KMS-11 (cell line): ENCODE results near the gene CHMP6.

Experiments
- H2AFZ ChIP-seq: fragments of 200-600 bp; sonication (generic); 2 replicates; pipeline ENCODE4 v1.6.1; 2016; ENCODE audit warnings: antibody characterized with exemption, mixed run types, low read depth
- H3K27ac ChIP-seq: fragments of 200-600 bp; sonication (generic); 2 replicates; pipeline ENCODE4 v1.6.1; 2016; ENCODE audit warnings: mild to moderate bottlenecking, mixed run types
- H3K27me3 ChIP-seq: fragments of 200-600 bp; sonication (generic); 2 replicates; pipeline ENCODE4 v1.6.1; 2017; ENCODE audit warnings: mild to moderate bottlenecking, low read depth, mixed run types, moderate library complexity; ENCODE audit not compliant: insufficient read depth
- H3K36me3 ChIP-seq: fragments of 200-600 bp; sonication (generic); 2 replicates; pipeline ENCODE4 v1.6.1; 2017; ENCODE audit warnings: mild to moderate bottlenecking, mixed run types; ENCODE audit not compliant: insufficient read depth
- H3K4me1 ChIP-seq: fragments of 200-600 bp; sonication (generic); 2 replicates; pipeline ENCODE4 v1.6.1; 2016; ENCODE audit warnings: mild to moderate bottlenecking, low read depth, mixed run types; ENCODE audit not compliant: poor library complexity, severe bottlenecking
- H3K4me2 ChIP-seq: fragments of 200-600 bp; sonication (generic); 2 replicates; pipeline ENCODE4 v1.7.0; 2016; ENCODE audit warnings: mild to moderate bottlenecking, mixed run types
- H3K4me3 ChIP-seq: fragments of 200-600 bp; sonication (generic); IDR thresholded peaks from 2 replicates; pipeline ENCODE4 v1.6.1; 2017; ENCODE audit warnings: low read depth, low read length, mixed read lengths; ENCODE audit not compliant: insufficient read depth
- H3K79me2 ChIP-seq: fragments of 200-600 bp; sonication (generic); 2 replicates; pipeline ENCODE4 v1.6.1; 2016; ENCODE audit warnings: low read depth, mixed run types; ENCODE audit not compliant: insufficient read depth
- H3K9ac ChIP-seq: fragments of 200-600 bp; sonication (generic); 2 replicates; pipeline ENCODE4 v1.6.1; 2016; ENCODE audit warnings: mild to moderate bottlenecking, mixed run types
- H4K20me1 ChIP-seq: fragments of 200-600 bp; sonication (generic); 2 replicates; pipeline ENCODE4 v1.6.1; 2016; ENCODE audit warnings: mild to moderate bottlenecking, mixed run types; ENCODE audit not compliant: insufficient read depth
- TF ChIP-seq, protein P1 (sequence below): fragments of 200-600 bp; sonication (generic); conservative IDR thresholded peaks from 2 replicates; pipeline ENCODE4 v1.6.1; 2017; ENCODE audit warnings: low read depth, mild to moderate bottlenecking, antibody characterized with exemption, low read length, moderate library complexity, mixed read lengths

CHMP6 gene

DNA sequence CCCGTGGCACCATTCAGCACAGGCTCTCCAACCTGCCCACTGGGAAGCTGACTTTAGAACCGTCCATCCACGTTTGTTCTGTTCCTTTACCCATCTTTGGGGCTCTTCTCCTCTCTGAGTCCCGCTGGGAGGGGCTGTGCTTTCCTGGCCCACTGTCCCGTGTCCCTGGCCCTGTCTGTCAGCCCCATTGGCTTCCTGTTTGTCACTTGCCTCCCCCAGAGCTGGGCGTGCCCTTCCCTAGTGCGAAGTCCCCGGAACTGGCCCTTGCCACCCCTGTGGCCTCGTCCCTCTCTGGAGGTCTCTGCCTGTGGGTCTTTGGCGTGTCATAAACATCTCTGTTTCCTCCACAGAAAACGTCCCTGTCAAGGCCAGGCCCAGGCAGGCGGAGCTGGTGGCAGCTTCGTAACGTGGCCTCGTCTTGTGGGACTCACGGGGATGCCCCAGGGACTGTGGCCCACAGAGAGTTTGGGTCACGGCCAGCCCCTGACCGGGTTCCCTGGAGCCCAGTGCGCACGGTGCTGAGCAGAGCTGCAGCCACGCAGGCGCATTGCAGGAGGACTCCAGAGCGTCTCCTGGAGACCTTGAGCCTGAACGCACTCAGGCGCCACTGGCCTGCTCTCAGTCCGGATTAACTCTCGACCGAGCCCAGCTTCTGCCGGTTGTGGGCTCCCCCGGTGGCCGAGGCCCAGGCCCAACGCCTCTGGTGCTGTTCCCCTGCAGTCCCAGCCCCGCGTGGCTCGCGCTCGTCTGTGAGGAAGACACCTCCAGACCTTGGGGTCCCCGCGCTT lies 7.3 kb downstream of the CHMP6 start:
- H2AFZ ChIP-seq: no peak overlapping the region
- H3K27me3 ChIP-seq: no peaks in the 10 kb centered on the region
- H3K9ac ChIP-seq: no peak overlapping the region
- TF ChIP-seq, protein P1, sequence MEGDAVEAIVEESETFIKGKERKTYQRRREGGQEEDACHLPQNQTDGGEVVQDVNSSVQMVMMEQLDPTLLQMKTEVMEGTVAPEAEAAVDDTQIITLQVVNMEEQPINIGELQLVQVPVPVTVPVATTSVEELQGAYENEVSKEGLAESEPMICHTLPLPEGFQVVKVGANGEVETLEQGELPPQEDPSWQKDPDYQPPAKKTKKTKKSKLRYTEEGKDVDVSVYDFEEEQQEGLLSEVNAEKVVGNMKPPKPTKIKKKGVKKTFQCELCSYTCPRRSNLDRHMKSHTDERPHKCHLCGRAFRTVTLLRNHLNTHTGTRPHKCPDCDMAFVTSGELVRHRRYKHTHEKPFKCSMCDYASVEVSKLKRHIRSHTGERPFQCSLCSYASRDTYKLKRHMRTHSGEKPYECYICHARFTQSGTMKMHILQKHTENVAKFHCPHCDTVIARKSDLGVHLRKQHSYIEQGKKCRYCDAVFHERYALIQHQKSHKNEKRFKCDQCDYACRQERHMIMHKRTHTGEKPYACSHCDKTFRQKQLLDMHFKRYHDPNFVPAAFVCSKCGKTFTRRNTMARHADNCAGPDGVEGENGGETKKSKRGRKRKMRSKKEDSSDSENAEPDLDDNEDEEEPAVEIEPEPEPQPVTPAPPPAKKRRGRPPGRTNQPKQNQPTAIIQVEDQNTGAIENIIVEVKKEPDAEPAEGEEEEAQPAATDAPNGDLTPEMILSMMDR: no peak
- H3K4me1 ChIP-seq: peaks cover 10% of the 10 kb centered on the region
- no peaks in the 10 kb centered on the region; the same call in 1 of the 2 replicates for H3K36me3 ChIP-seq
- no peaks in the 10 kb centered on the region for H3K79me2 ChIP-seq
- no peak overlapping the region for H3K4me3 ChIP-seq
- H3K27ac ChIP-seq: no peak overlapping the region
- no peaks in the 10 kb centered on the region for H4K20me1 ChIP-seq
- H3K4me2 ChIP-seq: no peak overlapping the region

DNA sequence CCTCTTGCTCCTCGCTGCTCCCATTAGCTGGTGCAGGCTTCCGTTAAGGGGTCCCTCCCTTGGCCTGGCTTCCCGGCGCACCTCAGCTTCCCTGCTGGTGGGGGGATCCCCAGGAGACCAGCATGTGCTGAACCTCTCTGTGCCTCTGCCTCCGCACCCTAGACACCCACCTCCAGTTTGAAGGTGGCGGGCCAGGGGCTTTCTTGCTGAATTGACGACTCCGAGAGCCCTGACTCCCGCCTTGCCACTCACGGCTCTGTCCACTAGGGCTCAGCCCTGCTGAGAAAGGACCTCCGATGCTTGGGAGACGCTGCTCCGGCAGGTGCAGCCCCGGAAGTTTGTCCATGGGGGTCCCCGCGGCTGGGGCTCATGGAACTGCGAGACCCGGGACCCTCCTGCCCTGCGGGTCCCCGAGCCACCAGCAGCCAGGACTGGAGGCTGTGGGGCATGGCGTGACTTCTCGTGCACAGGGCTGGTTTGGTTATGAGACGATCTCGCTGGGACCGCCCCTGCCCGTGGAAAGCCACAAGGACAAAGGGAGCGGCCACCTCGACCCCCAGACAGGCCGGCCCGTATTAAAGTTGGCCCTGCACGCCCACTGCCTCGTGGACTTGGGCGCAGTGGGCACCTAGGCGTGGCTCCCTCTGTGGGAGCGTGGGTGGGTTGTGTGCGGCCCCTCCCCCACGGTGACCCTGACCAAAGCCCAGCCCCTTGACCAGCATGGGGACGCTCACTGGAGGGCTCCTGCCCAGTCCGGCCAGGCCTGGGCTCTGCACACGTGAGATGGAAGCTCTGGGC lies 8.1 kb downstream of the CHMP6 start:
- H2AFZ ChIP-seq: no peak overlapping the region
- H3K79me2 ChIP-seq: no peaks in the 10 kb centered on the region
- no peak overlapping the region for H3K9ac ChIP-seq
- no peaks in the 10 kb centered on the region for H4K20me1 ChIP-seq
- no peak overlapping the region for H3K4me2 ChIP-seq
- no peak overlapping the region for H3K27ac ChIP-seq
- no peaks in the 10 kb centered on the region; the same call in 1 of the 2 replicates for H3K36me3 ChIP-seq
- TF ChIP-seq, protein P1: no peak
- no peaks in the 10 kb centered on the region for H3K27me3 ChIP-seq
- H3K4me3 ChIP-seq: no peak overlapping the region
- H3K4me1 ChIP-seq: peaks cover 10% of the 10 kb centered on the region

DNA sequence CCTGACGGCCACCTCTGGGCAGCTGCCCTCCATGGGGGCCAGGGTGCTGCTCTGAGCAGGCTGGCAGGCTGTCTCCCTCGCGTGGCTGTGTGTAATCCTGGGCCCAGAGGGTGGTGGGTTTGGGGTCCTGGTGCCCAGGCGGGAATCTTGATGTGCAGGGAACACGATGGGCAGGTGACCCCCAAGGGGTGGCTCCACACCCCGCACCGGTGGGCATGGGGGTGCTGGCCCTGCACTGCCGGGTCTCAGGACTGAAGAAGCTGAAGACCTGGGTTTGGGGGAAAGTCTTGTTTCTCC lies 8.6 kb downstream of the CHMP6 start:
- no peak overlapping the region for H3K4me2 ChIP-seq
- H3K27me3 ChIP-seq: no peaks in the 10 kb centered on the region
- no peak overlapping the region for H2AFZ ChIP-seq
- H3K79me2 ChIP-seq: no peaks in the 10 kb centered on the region
- no peak overlapping the region for H3K27ac ChIP-seq
- H3K4me3 ChIP-seq: no peak overlapping the region
- H3K4me1 ChIP-seq: peaks cover 10% of the 10 kb centered on the region
- H4K20me1 ChIP-seq: no peaks in the 10 kb centered on the region
- TF ChIP-seq, protein P1: no peak
- no peak overlapping the region for H3K9ac ChIP-seq
- no peaks in the 10 kb centered on the region; the same call in 1 of the 2 replicates for H3K36me3 ChIP-seq

DNA sequence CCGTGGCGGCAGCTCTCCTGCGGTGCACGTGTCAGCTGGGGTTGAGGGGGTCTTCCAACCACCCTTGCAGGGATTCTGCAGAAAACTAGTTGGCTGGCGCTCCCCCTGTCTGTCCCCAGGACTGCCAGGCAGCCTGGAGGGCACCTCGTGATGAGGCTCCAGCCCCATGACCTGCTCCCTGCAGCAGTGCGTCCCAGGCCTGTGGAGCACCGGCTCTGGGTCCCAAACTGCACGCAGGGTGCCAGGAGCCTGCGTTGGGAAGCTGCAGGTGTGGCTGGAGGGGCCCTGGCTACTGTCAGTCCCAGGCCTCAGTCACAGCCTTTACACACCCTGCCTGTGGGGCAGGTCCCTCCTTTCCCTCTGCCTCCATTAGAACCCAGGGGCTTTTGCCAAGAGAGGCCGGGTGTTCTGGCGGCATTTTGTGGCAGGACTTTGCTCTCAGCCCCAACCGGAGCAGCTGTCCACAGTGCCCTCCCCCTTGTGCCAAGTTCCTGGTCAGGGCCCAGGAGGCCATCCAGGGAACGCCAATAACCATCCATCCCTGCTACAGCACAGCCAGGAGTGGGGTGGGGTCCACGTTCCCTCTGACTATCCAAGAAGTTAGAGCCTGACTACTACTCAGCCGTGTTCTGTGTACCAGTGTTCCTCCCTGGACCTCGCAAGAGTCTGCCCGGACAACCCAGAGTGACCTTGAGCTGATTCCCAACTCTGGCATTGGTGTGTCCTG lies 9.2 kb downstream of the CHMP6 start:
- H3K27me3 ChIP-seq: no peaks in the 10 kb centered on the region
- H4K20me1 ChIP-seq: no peaks in the 10 kb centered on the region
- H3K27ac ChIP-seq: no peak overlapping the region
- H3K4me1 ChIP-seq: peaks cover 10% of the 10 kb centered on the region
- H3K4me3 ChIP-seq: no peak overlapping the region
- H3K9ac ChIP-seq: no peak overlapping the region
- no peak overlapping the region for H2AFZ ChIP-seq
- TF ChIP-seq, protein P1: no peak
- H3K36me3 ChIP-seq: no peaks in the 10 kb centered on the region; the same call in 1 of the 2 replicates
- H3K79me2 ChIP-seq: no peaks in the 10 kb centered on the region
- H3K4me2 ChIP-seq: no peak overlapping the region
